ENCODE data around the gene STH. TPM values are rescaled to one million over a fixed set of nuclear protein-coding genes. Genes with fewer than 3 reads are reported as not detected.

The STH gene
- total and polyA plus RNA-seq, 2 experiments from 2014 or later = 0.55 TPM; not detected in 1

DNA sequence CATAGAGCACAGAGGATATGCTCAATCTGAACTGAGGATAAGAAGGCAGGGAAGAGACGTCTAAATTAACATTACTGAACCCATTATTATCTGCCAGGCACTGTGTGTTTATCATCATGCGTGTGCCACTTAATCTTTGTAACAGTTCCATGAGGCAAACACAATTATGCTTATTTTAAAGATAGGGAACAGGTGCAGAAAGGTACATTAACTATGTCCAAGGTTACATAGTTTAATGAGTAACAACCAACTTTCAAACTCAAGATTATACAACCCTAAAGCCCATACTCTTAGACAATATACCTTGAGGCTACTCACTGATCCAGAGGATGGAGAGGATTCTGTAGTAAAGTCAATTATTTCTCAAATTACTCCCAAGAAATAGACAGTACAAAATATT lies 43.2 kb downstream of the STH start:
- H3K36me3 Mint-ChIP-seq (ENCODE audit: low read depth) = peaks cover 77% of the 10 kb centered on the region
- H2AFZ ChIP-seq = no peak overlapping the region
- no peaks in the 10 kb centered on the region for H3K9me2 ChIP-seq (ENCODE audit: insufficient read depth)
- H3K9me3 Mint-ChIP-seq = no peaks in the 10 kb centered on the region
- DNase-seq (ENCODE audit: low spot score) = no peak
- H3K4me1 Mint-ChIP-seq = peaks cover 18% of the 10 kb centered on the region
- no peak overlapping the region for H3K4me2 ChIP-seq
- no peaks in the 10 kb centered on the region for H3K4me1 ChIP-seq (ENCODE audit: insufficient read depth)
- H3K4me3 Mint-ChIP-seq = no peak overlapping the region
- peaks cover 14% of the 10 kb centered on the region for H4K20me1 ChIP-seq (replicated peaks; ENCODE audit: insufficient read depth)
- TF ChIP-seq EZH2 (IDR thresholded peaks at IDR 0.05; ENCODE audit: low read depth, unreplicated experiment) = no peak
- TF ChIP-seq STAT1 (IDR thresholded peaks at IDR 0.05; ENCODE audit: unreplicated experiment) = no peak
- TF ChIP-seq ZNF114 (CRISPR knock-in tag; IDR thresholded peaks at IDR 0.05) = no peak
- TF ChIP-seq, protein P1, sequence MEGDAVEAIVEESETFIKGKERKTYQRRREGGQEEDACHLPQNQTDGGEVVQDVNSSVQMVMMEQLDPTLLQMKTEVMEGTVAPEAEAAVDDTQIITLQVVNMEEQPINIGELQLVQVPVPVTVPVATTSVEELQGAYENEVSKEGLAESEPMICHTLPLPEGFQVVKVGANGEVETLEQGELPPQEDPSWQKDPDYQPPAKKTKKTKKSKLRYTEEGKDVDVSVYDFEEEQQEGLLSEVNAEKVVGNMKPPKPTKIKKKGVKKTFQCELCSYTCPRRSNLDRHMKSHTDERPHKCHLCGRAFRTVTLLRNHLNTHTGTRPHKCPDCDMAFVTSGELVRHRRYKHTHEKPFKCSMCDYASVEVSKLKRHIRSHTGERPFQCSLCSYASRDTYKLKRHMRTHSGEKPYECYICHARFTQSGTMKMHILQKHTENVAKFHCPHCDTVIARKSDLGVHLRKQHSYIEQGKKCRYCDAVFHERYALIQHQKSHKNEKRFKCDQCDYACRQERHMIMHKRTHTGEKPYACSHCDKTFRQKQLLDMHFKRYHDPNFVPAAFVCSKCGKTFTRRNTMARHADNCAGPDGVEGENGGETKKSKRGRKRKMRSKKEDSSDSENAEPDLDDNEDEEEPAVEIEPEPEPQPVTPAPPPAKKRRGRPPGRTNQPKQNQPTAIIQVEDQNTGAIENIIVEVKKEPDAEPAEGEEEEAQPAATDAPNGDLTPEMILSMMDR (conservative IDR thresholded peaks at IDR 0.05; ENCODE audit: low read depth in 2 of 2) = no peak
- TF ChIP-seq, protein P2, sequence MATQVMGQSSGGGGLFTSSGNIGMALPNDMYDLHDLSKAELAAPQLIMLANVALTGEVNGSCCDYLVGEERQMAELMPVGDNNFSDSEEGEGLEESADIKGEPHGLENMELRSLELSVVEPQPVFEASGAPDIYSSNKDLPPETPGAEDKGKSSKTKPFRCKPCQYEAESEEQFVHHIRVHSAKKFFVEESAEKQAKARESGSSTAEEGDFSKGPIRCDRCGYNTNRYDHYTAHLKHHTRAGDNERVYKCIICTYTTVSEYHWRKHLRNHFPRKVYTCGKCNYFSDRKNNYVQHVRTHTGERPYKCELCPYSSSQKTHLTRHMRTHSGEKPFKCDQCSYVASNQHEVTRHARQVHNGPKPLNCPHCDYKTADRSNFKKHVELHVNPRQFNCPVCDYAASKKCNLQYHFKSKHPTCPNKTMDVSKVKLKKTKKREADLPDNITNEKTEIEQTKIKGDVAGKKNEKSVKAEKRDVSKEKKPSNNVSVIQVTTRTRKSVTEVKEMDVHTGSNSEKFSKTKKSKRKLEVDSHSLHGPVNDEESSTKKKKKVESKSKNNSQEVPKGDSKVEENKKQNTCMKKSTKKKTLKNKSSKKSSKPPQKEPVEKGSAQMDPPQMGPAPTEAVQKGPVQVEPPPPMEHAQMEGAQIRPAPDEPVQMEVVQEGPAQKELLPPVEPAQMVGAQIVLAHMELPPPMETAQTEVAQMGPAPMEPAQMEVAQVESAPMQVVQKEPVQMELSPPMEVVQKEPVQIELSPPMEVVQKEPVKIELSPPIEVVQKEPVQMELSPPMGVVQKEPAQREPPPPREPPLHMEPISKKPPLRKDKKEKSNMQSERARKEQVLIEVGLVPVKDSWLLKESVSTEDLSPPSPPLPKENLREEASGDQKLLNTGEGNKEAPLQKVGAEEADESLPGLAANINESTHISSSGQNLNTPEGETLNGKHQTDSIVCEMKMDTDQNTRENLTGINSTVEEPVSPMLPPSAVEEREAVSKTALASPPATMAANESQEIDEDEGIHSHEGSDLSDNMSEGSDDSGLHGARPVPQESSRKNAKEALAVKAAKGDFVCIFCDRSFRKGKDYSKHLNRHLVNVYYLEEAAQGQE (IDR thresholded peaks at IDR 0.05; ENCODE audit: unreplicated experiment) = no peak
- no peak for TF ChIP-seq CREB1 (CRISPR knock-in tag; IDR thresholded peaks at IDR 0.05; ENCODE audit: low read depth)
- no peak for TF ChIP-seq ZNF331 (CRISPR knock-in tag; IDR thresholded peaks at IDR 0.05; ENCODE audit: low read depth)
- TF ChIP-seq POLR2AphosphoS5 (IDR thresholded peaks at IDR 0.05; ENCODE audit: low read depth) = no peak
- no peak for TF ChIP-seq EZH2phosphoT487 (IDR thresholded peaks at IDR 0.05; ENCODE audit: unreplicated experiment)
- TF ChIP-seq, protein P3, sequence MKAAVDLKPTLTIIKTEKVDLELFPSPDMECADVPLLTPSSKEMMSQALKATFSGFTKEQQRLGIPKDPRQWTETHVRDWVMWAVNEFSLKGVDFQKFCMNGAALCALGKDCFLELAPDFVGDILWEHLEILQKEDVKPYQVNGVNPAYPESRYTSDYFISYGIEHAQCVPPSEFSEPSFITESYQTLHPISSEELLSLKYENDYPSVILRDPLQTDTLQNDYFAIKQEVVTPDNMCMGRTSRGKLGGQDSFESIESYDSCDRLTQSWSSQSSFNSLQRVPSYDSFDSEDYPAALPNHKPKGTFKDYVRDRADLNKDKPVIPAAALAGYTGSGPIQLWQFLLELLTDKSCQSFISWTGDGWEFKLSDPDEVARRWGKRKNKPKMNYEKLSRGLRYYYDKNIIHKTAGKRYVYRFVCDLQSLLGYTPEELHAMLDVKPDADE (IDR thresholded peaks at IDR 0.05) = no peak
- no peak for TF ChIP-seq JUNB (IDR thresholded peaks at IDR 0.05; ENCODE audit: unreplicated experiment)
- TF ChIP-seq, protein P4, sequence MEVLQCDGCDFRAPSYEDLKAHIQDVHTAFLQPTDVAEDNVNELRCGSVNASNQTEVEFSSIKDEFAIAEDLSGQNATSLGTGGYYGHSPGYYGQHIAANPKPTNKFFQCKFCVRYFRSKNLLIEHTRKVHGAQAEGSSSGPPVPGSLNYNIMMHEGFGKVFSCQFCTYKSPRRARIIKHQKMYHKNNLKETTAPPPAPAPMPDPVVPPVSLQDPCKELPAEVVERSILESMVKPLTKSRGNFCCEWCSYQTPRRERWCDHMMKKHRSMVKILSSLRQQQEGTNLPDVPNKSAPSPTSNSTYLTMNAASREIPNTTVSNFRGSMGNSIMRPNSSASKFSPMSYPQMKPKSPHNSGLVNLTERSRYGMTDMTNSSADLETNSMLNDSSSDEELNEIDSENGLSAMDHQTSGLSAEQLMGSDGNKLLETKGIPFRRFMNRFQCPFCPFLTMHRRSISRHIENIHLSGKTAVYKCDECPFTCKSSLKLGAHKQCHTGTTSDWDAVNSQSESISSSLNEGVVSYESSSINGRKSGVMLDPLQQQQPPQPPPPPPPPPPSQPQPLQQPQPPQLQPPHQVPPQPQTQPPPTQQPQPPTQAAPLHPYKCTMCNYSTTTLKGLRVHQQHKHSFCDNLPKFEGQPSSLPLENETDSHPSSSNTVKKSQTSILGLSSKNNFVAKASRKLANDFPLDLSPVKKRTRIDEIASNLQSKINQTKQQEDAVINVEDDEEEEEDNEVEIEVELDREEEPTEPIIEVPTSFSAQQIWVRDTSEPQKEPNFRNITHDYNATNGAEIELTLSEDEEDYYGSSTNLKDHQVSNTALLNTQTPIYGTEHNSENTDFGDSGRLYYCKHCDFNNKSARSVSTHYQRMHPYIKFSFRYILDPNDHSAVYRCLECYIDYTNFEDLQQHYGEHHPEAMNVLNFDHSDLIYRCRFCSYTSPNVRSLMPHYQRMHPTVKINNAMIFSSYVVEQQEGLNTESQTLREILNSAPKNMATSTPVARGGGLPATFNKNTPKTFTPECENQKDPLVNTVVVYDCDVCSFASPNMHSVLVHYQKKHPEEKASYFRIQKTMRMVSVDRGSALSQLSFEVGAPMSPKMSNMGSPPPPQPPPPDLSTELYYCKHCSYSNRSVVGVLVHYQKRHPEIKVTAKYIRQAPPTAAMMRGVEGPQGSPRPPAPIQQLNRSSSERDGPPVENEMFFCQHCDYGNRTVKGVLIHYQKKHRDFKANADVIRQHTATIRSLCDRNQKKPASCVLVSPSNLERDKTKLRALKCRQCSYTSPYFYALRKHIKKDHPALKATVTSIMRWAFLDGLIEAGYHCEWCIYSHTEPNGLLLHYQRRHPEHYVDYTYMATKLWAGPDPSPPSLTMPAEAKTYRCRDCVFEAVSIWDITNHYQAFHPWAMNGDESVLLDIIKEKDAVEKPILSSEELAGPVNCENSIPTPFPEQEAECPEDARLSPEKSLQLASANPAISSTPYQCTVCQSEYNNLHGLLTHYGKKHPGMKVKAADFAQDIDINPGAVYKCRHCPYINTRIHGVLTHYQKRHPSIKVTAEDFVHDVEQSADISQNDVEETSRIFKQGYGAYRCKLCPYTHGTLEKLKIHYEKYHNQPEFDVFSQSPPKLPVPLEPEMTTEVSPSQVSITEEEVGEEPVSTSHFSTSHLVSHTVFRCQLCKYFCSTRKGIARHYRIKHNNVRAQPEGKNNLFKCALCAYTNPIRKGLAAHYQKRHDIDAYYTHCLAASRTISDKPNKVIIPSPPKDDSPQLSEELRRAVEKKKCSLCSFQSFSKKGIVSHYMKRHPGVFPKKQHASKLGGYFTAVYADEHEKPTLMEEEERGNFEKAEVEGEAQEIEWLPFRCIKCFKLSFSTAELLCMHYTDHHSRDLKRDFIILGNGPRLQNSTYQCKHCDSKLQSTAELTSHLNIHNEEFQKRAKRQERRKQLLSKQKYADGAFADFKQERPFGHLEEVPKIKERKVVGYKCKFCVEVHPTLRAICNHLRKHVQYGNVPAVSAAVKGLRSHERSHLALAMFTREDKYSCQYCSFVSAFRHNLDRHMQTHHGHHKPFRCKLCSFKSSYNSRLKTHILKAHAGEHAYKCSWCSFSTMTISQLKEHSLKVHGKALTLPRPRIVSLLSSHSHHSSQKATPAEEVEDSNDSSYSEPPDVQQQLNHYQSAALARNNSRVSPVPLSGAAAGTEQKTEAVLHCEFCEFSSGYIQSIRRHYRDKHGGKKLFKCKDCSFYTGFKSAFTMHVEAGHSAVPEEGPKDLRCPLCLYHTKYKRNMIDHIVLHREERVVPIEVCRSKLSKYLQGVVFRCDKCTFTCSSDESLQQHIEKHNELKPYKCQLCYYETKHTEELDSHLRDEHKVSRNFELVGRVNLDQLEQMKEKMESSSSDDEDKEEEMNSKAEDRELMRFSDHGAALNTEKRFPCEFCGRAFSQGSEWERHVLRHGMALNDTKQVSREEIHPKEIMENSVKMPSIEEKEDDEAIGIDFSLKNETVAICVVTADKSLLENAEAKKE (CRISPR knock-in tag; IDR thresholded peaks at IDR 0.05) = no peak
- no peak for TF ChIP-seq NANOG (IDR thresholded peaks at IDR 0.05; ENCODE audit: borderline replicate concordance)
- H3K4me3 ChIP-seq = no peak overlapping the region
- peaks cover 3% of the 10 kb centered on the region for H3K27me3 Mint-ChIP-seq (ENCODE audit: insufficient read depth, low read depth, poor library complexity)
- no peak overlapping the region for H3K27ac Mint-ChIP-seq
- H3K79me2 ChIP-seq (replicated peaks; ENCODE audit: insufficient read depth) = peaks cover 18% of the 10 kb centered on the region
- H3K27ac ChIP-seq (ENCODE audit: low read depth) = no peak overlapping the region
- H3F3A ChIP-seq (replicated peaks; ENCODE audit: low read depth) = peaks cover 8% of the 10 kb centered on the region; the same call in 1 of the 2 replicates
- H3K27me3 ChIP-seq (ENCODE audit: insufficient read depth) = no peaks in the 10 kb centered on the region
- ATAC-seq = no peak
- peaks cover 52% of the 10 kb centered on the region for H3K36me3 ChIP-seq (ENCODE audit: insufficient read depth)

Data from GM23338 (cell line).